Measurements from ENCODE around the gene ADAM22.

Gene ADAM22

GRCh38 chr7:88176190-88176589 is 242.1 kb downstream of the ADAM22 start:
- no peak for DNase-seq

- no peak for DNase-seq
Observed at GRCh38 chr7:88183051-88183450, 249.0 kb downstream of the ADAM22 start.

GRCh38 chr7:88184848-88185304 is 250.8 kb downstream of the ADAM22 start:
- DNase-seq: peak; percentile 35

- no peak for DNase-seq
Observed at GRCh38 chr7:88185650-88186049, 251.6 kb downstream of the ADAM22 start.

DNA sequence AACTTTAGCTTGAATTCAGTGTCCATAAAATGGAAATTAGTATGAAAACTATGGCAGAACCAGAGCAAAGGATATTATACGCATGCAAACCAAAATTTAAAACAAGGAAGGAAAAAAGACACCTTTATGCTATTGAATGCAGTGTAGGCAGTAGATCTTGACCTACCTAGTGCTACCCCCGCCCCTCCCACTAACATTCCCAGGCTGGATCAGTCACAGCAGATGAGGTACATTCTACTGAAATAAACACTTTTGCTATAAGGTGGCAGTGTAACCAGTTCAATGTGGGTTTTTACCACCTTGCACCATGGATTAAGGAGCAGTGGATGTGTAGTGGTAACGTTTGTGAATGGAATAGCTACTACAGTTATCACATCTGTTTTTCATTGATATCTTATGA is 257.9 kb downstream of the ADAM22 start:
- no peak for DNase-seq

GRCh38 chr7:88200261-88200660 is 266.2 kb downstream of the ADAM22 start:
- no peak for DNase-seq

- DNase-seq: no peak
Observed at GRCh38 chr7:88200789-88201188, 266.7 kb downstream of the ADAM22 start.

GRCh38 chr7:88201305-88201704 is 267.3 kb downstream of the ADAM22 start:
- no peak for DNase-seq

DNA sequence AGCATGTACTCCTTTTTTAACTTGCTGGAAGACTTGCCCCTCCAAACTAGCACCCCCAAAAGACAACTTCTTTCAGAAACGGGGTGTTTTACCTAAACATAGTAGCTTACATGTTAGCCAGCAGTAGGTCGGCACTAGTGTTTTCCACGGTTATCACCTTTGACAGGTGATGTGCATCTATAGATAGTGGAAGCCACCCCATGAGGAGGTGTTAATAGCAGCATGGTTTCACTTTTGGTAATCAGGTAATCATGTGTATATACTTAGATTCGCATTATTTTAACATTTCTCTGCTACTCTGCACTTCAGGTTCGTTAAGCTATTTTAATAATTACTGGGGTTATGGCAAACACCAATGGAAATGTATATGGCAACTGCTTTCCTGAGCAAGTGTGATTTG is 268.2 kb downstream of the ADAM22 start:
- DNase-seq: no peak

- DNase-seq: no peak
Observed at GRCh38 chr7:88202799-88203198, 268.7 kb downstream of the ADAM22 start.

GRCh38 chr7:88203401-88203800 is 269.4 kb downstream of the ADAM22 start:
- DNase-seq: no peak

DNA sequence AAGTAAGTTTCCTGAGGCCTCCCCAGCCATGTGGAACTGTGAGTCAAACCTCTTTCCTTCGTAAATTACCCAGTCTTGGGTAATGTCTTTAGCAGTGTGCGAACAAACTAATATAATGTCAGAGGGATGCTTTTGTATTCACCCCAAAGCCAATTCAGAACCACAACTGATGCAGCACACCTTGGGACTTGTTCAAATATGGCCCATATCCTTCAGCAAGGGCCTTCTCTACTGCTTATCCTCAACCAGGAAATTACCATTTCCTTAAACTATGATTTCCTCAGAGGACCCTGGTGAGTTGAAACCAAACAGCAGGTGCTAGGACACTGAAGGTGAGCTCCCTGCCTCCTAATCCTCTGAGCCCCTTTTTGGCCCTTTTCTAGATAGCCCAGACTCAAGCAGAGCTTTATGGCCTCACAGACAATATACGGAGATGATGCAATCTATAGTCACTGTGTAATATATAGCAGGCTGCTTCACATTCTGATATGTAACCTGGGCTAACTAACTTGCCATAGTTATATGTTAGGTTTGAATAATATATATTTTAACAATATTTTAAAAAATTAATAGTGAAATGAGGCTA is 270.6 kb downstream of the ADAM22 start:
- DNase-seq: no peak

DNA sequence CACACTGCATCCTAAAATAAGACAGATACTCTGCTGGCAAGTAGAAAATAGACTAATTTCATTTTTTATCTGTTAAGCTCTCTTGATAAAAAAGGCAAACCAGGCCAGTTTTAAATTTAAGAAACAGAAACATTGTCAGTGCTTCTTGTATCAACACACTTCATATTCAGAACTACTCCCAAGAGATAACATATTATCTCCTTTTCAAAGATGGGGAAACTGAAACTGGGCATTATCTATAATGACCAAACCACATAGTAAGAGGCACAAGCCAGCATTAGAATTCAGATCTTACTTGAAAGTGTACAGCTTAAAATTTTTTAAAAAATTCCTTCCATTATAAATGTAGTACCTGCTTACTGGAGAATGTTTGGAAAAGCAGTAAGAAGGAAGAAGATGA is 271.1 kb downstream of the ADAM22 start:
- DNase-seq: no peak

DNA sequence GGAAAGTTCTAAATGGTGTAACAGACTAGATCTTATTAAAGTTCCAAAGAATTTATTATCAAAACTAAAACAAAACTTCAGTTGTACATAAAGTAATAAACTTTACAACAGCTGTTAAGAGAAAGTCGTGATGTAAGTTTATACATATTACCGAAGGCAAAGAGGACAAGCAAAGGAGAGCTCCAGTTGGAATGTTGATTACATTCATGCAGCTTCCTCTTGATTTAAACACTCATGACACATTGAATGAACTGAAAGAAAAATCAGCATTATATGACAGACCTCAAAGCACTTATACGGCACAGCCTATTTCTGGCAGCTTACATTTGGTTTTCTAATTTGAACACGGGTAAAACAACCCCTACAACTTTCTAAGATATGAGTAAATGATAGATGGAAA is 272.2 kb downstream of the ADAM22 start:
- DNase-seq: no peak

GRCh38 chr7:88208521-88208920 is 274.5 kb downstream of the ADAM22 start:
- no peak for DNase-seq

DNA sequence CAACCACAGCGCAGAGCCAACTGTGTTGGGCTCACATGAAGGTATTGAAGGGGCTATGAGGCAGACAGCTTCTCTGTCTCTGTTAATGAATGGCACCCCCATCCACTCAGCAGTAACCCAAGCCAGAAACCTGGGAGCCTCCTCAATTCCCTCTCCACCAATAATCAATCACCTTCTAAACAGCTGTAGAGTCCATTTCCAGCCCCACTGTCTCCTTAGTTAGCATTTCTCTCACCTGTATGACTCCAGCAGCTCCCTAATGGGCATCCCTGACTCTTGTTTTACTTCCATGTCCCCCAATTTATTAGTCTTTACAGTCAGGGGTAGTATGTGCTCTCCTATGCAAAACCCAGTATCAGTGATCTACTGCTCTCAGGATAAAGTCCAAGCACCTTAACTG is 278.9 kb downstream of the ADAM22 start:
- no peak for DNase-seq

- DNase-seq: no peak
Observed at GRCh38 chr7:88214456-88214855, 280.4 kb downstream of the ADAM22 start.

- no peak for DNase-seq
Observed at GRCh38 chr7:88215295-88215694, 281.2 kb downstream of the ADAM22 start.

DNA sequence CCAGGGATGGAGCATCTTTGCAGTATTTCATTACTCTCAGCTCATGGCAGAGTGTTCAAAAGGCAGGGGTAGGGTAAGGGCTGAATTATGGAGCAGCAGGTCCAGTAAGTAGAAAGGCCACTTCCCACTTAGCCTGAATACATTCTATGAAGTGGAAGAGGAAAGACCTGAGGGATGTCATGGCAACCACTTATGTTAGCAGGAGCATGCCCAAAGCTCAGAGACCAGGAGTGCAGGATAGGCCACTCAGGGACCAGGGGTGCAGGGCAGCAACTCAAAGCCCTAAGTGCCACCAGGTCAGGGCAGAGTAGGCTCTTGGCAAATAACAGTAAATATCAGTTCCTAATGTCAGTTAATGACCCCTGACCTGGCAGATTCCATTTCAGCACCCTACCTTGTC is 282.2 kb downstream of the ADAM22 start:
- DNase-seq: no peak

- DNase-seq: no peak
Observed at GRCh38 chr7:88217675-88218428, 283.8 kb downstream of the ADAM22 start.

DNA sequence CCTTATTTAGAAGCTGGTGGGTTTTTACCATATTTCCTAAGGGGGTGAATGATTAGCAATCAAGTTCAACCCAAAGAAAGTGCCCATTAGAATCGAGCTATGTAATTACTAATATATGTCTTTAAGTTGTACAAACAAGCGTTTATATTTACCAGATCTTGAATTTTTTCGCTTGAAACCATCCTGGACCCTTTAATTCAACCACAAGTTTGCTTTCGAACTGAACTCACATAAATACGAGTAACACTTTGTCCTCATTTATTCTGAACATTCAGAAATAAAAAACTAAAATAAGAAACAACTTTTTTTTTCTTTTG is 284.3 kb downstream of the ADAM22 start:
- no peak for DNase-seq

GRCh38 chr7:88218836-88219605 is 285.0 kb downstream of the ADAM22 start:
- DNase-seq: peak; percentile 54

GRCh38 chr7:88219781-88220747 is 286.0 kb downstream of the ADAM22 start, which contains the start of gene SRI:
SRI (minus strand) TSS chr7:88220038; CDS start chr7:88220026, 12 bp downstream.
- peak; percentile 86 for DNase-seq

Data from fibroblast of skin of right biceps (primary cell).